ENCODE data around the gene NR2F6. TPM values are rescaled to one million over a fixed set of nuclear protein-coding genes. Genes with fewer than 3 reads are reported as not detected.
A peak's percentile ranks its signal among the peaks of the same experiment; 100 is the strongest.

Gene NR2F6
- total and polyA plus RNA-seq, 4 donors, result 8.9 to 33.6 (median 26.1) TPM

DNA sequence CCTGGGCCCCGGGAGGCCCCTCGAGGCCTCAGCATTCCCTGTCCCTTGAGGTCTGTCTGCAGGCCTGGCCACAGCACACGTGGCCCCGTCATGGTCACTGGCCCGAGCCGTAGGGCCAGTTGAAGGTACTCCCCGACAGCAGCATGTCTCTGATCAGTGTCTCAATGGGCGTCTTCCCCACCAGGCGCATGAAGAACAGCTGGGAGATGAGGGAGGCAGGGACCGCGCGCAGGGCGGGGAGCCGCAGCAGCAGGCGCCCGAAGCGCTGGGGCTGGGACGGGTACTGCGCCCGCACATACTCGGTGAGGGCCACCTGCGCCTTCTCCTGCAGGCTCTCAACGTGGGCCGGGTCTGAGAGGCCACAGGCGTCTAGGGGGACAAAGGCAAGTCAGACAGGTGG lies 13.5 kb downstream of the NR2F6 start:
- H3K4me3 ChIP-seq (ENCODE audit: low read depth, low read length), result no peak overlapping the region
- H3K36me3 ChIP-seq (ENCODE audit: control insufficient read depth, insufficient read depth, low read length), result peaks cover 64% of the 10 kb centered on the region
- no peak for DNase-seq (ENCODE audit: low read depth in 4 of 6, low spot score in 6 of 6)
- H3K27ac ChIP-seq (ENCODE audit: low read depth, low read length), result no peak overlapping the region
- no peaks in the 10 kb centered on the region for H3K9me3 ChIP-seq (ENCODE audit: control insufficient read depth, insufficient read depth, low read length)
- H3K4me1 ChIP-seq (ENCODE audit: control insufficient read depth, insufficient read depth, low read length), result peaks cover 27% of the 10 kb centered on the region
- 94% methylated on average over 25 of the region's 25 CpGs for WGBS (ENCODE audit: insufficient coverage)
- no peaks in the 10 kb centered on the region for H3K27me3 ChIP-seq (ENCODE audit: control insufficient read depth, insufficient read depth, low read length)

DNA sequence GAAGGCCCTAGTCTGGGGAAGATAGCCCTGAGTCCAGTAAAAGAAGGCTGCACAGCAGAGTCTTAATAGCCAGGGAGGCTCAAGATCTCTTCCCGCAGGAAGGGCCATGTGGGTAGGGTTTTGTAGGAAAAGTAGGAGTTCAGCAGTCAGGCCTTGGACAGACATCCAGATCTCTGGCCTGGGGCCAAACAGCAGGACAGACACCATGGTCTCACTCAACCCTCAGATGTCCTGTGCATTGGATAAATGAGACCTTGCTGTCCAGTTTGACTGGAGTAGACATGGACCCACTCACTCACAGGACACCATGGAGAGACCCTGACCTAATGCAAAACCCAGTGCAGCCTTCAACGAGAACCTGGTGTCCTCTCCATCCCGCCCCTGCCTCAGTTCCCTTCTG lies 15.8 kb downstream of the NR2F6 start:
- Histone ChIP-seq H3K4me3 (ENCODE audit: low read depth, low read length) (no peak overlapping the region), H3K27ac (ENCODE audit: low read depth, low read length) (no peak overlapping the region), H3K36me3 (ENCODE audit: control insufficient read depth, insufficient read depth, low read length) (peaks cover 50% of the 10 kb centered on the region), H3K27me3 (ENCODE audit: control insufficient read depth, insufficient read depth, low read length) (no peaks in the 10 kb centered on the region), H3K9me3 (ENCODE audit: control insufficient read depth, insufficient read depth, low read length) (no peaks in the 10 kb centered on the region), H3K4me1 (ENCODE audit: control insufficient read depth, insufficient read depth, low read length) (peaks cover 26% of the 10 kb centered on the region)
- no peak for DNase-seq (ENCODE audit: low read depth in 4 of 6, low spot score in 6 of 6)
- WGBS (ENCODE audit: insufficient coverage), result 100% methylated on average over 2 of the region's 3 CpGs

DNA sequence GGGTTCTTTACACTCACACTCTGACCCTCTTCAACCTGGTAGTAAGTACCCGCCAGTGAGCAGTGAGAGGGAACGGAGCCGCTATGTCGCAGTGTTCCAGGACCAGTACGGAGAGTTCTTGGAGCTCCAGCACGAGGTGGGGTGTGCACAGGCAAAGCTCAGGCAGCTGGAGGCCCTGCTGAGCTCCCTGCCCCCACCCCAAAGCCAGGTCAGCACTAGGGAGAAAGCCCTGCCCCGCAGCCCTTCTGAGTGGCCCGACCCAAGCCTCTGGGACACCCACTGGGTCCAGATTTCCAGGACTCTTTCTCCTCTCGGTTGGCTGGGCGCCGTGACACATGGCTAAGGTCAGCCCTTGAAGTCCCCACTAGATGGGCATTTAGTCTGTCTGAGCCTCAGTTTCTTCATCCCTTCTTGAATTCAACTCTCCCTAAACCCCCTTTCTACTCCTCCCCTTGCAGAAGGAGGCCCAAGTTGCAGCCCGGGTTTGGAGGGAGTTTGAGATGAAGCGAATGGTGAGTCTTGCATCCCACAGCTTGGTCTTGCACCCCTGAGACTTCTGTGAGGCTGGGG lies 17.8 kb downstream of the NR2F6 start:
- H3K27ac ChIP-seq (ENCODE audit: low read depth, low read length), result no peak overlapping the region
- H3K36me3 ChIP-seq (ENCODE audit: control insufficient read depth, insufficient read depth, low read length), result peaks cover 39% of the 10 kb centered on the region
- no peaks in the 10 kb centered on the region for H3K9me3 ChIP-seq (ENCODE audit: control insufficient read depth, insufficient read depth, low read length)
- H3K4me3 ChIP-seq (ENCODE audit: low read depth, low read length), result no peak overlapping the region
- no peak for DNase-seq (ENCODE audit: low read depth in 4 of 6, low spot score in 6 of 6)
- no peaks in the 10 kb centered on the region for H3K27me3 ChIP-seq (ENCODE audit: control insufficient read depth, insufficient read depth, low read length)
- peaks cover 18% of the 10 kb centered on the region for H3K4me1 ChIP-seq (ENCODE audit: control insufficient read depth, insufficient read depth, low read length)
- WGBS (ENCODE audit: insufficient coverage), result 70% methylated on average over 13 of the region's 13 CpGs

DNA sequence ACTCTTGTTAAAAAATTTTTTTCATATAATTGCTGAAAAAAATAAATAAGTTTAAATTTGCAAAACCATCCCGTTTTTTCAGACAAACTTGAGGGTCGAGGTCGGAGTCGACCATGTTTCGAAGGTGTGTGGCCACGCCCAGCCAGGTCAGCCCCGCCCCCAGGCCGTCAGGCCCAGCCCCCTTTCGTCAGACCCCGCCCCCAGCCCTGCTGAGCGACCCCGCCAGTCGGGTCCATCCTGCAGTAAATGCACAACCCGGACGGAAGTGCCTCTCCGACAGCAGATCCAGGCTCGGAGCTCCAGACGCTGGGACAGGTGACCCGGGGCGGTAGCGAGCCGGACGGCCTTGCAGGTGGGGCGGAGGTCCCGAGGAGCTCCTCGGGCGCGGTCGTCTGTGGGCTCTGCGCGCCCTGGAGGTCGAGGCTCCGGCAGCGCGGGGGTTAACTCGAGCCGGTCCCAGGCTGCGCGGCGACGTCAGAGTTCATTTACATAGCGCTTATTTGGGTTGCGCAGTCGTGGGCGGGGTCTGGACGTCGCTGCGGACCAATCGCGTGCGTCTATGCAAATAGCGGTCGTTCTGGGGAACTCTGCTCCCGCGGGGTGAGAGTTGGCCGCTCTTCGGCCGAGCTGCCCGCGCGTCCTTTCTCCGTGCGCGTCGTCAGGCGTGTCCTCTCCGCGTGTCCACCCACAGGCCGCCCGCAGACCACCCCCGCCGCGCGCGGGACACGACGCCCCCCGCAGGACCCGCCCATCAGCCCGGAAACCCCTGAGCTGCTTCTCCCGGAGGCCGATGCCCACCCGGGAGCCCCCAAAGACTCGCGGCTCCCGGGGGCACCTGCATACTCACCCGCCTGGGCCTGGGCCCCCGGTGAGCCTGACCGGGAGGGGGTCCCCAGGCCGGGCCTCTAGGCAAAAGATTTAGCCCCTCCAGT lies 19.5 kb downstream of the NR2F6 start, which contains the start of gene OCEL1:
TSS of gene OCEL1 (plus strand) at position 225 of the 932 bp plus-strand sequence. CDS start at position 247, 22 bp downstream.
- peak; percentile 94 to 99 (median 96) for DNase-seq (ENCODE audit: low read depth in 4 of 6, low spot score in 6 of 6)
- H3K9me3 ChIP-seq (ENCODE audit: control insufficient read depth, insufficient read depth, low read length), result no peaks in the 10 kb centered on the region
- peaks cover 24% of the 10 kb centered on the region for H3K36me3 ChIP-seq (ENCODE audit: control insufficient read depth, insufficient read depth, low read length)
- under 1% methylated on average over 90 of the region's 90 CpGs for WGBS (ENCODE audit: insufficient coverage)
- peak within 1 kb of the TSS; percentile 82 for H3K27ac ChIP-seq (ENCODE audit: low read depth, low read length)
- H3K4me3 ChIP-seq (ENCODE audit: low read depth, low read length), result peak within 1 kb of the TSS; percentile 77
- H3K4me1 ChIP-seq (ENCODE audit: control insufficient read depth, insufficient read depth, low read length), result peaks cover 18% of the 10 kb centered on the region
- no peaks in the 10 kb centered on the region for H3K27me3 ChIP-seq (ENCODE audit: control insufficient read depth, insufficient read depth, low read length)

DNA sequence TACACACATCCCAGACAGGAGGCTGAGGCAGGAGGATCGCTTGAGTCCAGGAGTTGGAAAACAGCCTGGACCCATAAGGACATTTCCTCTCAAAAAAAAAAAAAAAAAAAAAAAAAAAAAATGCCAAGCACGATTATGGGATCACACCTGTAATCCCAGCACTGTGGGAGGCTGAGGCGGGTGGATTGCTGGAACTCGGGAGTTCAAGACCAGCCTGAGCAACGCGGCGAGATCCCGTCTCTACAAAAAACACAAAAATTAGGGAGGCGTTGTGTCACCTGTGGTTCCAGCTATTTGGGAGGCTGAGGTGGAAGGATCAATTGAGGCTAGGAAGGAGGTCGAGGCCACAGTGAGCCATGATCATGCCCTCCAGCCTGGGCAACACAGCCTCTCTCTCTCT lies 20.7 kb downstream of the NR2F6 start:
- DNase-seq (ENCODE audit: low read depth in 4 of 6, low spot score in 6 of 6), result no peak
- no peaks in the 10 kb centered on the region for H3K9me3 ChIP-seq (ENCODE audit: control insufficient read depth, insufficient read depth, low read length)
- H3K4me3 ChIP-seq (ENCODE audit: low read depth, low read length), result no peak overlapping the region
- H3K27me3 ChIP-seq (ENCODE audit: control insufficient read depth, insufficient read depth, low read length), result no peaks in the 10 kb centered on the region
- H3K27ac ChIP-seq (ENCODE audit: low read depth, low read length), result no peak overlapping the region
- 93% methylated on average over 5 of the region's 10 CpGs for WGBS (ENCODE audit: insufficient coverage)
- H3K36me3 ChIP-seq (ENCODE audit: control insufficient read depth, insufficient read depth, low read length), result peaks cover 18% of the 10 kb centered on the region
- H3K4me1 ChIP-seq (ENCODE audit: control insufficient read depth, insufficient read depth, low read length), result peaks cover 18% of the 10 kb centered on the region

DNA sequence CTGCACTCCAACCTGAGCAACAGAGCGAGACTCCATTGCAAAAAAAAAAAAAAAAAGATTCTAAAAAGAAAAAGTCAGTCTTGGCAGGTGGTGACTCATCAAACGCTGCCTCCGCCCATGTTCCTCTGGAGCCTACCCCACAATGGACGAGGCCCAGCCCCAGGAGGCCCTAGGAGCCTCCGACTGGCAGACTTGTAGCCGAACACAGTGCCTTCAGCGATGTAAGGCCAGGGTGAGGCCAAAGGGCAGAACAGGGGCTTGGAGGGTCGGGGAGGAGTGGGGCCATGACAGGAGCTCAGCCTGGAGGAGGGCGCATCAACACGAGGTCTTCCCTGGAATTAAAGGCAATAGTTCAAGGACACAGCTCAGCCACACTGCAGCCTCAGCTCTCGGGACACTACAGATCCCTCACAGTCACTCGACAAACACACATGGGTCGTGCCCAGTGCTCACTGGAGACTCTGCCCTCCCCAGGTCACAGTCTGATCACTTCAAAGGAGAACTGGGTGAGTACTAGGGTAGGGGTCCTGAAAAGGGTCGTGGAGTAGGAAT lies 25.4 kb downstream of the NR2F6 start:
- H3K4me3 ChIP-seq (ENCODE audit: low read depth, low read length), result no peak overlapping the region
- peaks cover 36% of the 10 kb centered on the region for H3K36me3 ChIP-seq (ENCODE audit: control insufficient read depth, insufficient read depth, low read length)
- WGBS (ENCODE audit: insufficient coverage), result 66% methylated on average over 13 of the region's 14 CpGs
- H3K27me3 ChIP-seq (ENCODE audit: control insufficient read depth, insufficient read depth, low read length), result no peaks in the 10 kb centered on the region
- DNase-seq (ENCODE audit: low read depth in 4 of 6, low spot score in 6 of 6), result no peak
- no peak overlapping the region for H3K27ac ChIP-seq (ENCODE audit: low read depth, low read length)
- peaks cover 10% of the 10 kb centered on the region for H3K4me1 ChIP-seq (ENCODE audit: control insufficient read depth, insufficient read depth, low read length)
- H3K9me3 ChIP-seq (ENCODE audit: control insufficient read depth, insufficient read depth, low read length), result no peaks in the 10 kb centered on the region

DNA sequence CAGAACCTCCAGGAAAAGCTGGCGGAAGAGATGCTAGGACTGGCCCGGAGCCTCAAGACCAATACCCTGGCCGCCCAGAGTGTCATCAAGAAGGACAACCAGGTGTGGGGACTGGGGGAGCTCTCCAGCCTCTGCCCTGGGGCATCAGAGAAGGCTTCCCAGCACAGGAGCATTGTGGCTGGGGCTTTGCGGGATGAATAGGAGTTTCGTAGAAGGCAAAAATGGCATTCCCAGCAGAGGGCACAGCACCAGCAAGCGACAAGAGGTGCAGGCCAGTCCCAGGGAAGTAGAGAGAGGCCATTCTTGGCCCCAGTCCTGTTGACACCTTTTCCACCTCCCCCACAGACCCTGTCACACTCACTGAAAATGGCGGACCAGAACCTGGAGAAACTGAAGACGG lies 26.4 kb downstream of the NR2F6 start:
- H3K36me3 ChIP-seq (ENCODE audit: control insufficient read depth, insufficient read depth, low read length), result peaks cover 36% of the 10 kb centered on the region
- H3K4me3 ChIP-seq (ENCODE audit: low read depth, low read length), result no peak overlapping the region
- no peaks in the 10 kb centered on the region for H3K9me3 ChIP-seq (ENCODE audit: control insufficient read depth, insufficient read depth, low read length)
- DNase-seq (ENCODE audit: low read depth in 4 of 6, low spot score in 6 of 6), result no peak
- H3K4me1 ChIP-seq (ENCODE audit: control insufficient read depth, insufficient read depth, low read length), result peaks cover 18% of the 10 kb centered on the region
- no peaks in the 10 kb centered on the region for H3K27me3 ChIP-seq (ENCODE audit: control insufficient read depth, insufficient read depth, low read length)
- H3K27ac ChIP-seq (ENCODE audit: low read depth, low read length), result no peak overlapping the region
- WGBS (ENCODE audit: insufficient coverage), result 97% methylated on average over 6 of the region's 8 CpGs

DNA sequence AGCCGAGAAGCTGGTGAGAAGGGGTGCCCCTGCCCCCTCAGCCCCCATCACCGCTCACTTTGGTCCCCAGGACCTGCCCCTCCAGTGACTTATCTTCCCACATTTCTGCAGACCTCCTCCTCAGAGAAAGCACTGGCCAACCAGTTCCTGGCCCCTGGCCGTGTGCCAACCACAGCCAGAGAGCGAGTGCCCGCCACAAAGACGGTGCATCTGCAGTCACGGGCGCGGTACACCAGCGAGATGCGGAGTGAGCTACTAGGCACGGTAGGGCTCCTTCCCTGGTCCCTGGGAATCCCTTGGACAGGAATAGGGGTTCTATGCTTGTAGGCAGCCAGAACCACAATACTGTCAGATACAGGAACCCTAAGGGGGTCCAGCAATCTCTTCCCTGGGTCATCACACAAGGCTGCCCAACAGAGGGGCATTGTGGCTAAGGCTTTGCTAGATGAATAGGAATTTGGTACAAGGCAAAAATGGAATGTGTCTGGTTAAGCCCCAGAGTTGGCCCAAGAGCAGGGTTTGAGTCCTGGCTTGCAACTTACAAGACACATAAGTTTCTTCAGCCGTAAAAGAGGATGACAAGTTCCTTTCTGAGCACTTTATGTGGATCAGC lies 29.6 kb downstream of the NR2F6 start:
- Histone ChIP-seq H3K27ac (ENCODE audit: low read depth, low read length) (peak overlapping the region; percentile 67), H3K27me3 (ENCODE audit: control insufficient read depth, insufficient read depth, low read length) (no peaks in the 10 kb centered on the region), H3K36me3 (ENCODE audit: control insufficient read depth, insufficient read depth, low read length) (peaks cover 63% of the 10 kb centered on the region), H3K4me1 (ENCODE audit: control insufficient read depth, insufficient read depth, low read length) (peaks cover 19% of the 10 kb centered on the region), H3K9me3 (ENCODE audit: control insufficient read depth, insufficient read depth, low read length) (no peaks in the 10 kb centered on the region), H3K4me3 (ENCODE audit: low read depth, low read length) (peak overlapping the region; percentile 85)
- no peak for DNase-seq (ENCODE audit: low read depth in 4 of 6, low spot score in 6 of 6)
- WGBS (ENCODE audit: insufficient coverage), result 67% methylated on average over 12 of the region's 13 CpGs

DNA sequence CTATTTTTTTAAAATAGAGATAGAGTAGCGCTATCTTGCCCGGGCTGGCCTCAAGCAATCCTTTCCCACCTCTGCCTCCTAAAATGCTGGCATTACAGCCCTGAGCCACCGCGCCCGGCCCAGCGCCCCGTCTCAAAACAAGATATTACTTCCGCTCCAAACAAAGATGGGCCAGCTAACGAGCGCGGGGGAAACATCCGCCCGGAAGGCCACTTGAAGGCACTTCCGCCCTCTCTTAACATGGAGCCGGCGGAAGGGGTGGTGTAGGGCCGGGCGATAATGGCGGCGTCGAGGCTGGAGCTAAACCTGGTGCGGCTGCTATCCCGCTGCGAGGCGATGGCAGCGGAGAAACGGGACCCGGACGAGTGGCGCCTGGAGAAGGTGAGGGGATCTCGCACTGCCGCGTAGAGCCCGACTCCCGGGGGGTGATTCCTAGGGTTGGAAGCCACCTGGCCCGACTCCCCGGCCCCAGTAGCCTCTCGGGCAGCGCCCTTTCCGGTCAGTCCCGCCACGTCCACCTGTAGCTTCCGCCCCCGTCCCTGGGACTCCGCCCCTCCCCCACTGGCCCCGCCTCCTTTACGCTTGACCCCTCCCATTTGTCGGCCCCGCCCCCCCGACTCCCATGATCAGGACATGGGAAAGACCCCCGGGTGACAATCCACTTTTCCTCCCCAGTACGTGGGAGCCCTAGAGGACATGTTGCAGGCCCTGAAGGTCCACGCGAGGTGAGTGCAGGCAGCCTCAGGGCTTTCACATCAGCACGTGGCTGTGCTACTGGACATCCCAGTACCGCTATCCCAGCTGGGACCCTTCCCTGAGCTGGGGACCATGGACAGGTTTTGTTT lies 30.4 kb downstream of the NR2F6 start, which contains the start of gene USE1:
TSS of gene USE1 (plus strand) at position 231 of the 845 bp plus-strand sequence. CDS start at position 280, 49 bp downstream.
- Histone ChIP-seq H3K4me3 (ENCODE audit: low read depth, low read length) (peak within 1 kb of the TSS; percentile 85), H3K9me3 (ENCODE audit: control insufficient read depth, insufficient read depth, low read length) (no peaks in the 10 kb centered on the region), H3K27me3 (ENCODE audit: control insufficient read depth, insufficient read depth, low read length) (no peaks in the 10 kb centered on the region), H3K36me3 (ENCODE audit: control insufficient read depth, insufficient read depth, low read length) (peaks cover 70% of the 10 kb centered on the region), H3K27ac (ENCODE audit: low read depth, low read length) (peak within 1 kb of the TSS; percentile 96), H3K4me1 (ENCODE audit: control insufficient read depth, insufficient read depth, low read length) (peaks cover 19% of the 10 kb centered on the region)
- 1% methylated on average over 49 of the region's 56 CpGs for WGBS (ENCODE audit: insufficient coverage)
- DNase-seq (ENCODE audit: low read depth in 4 of 6, low spot score in 6 of 6), result peak; percentile 80 to 98 (median 88)

All from spinal cord (tissue), 10 donors.